Stimulated activated effector memory CD8-positive, alpha-beta T cell treated with anti-CD3 and anti-CD28 coated beads, Interleukin-12 subunit alpha, Interleukin-12 subunit beta, amount 100 ng/mL, for 72 hours (primary cell): ENCODE data around the gene PTPRM.
A peak's percentile ranks its signal among the peaks of the same experiment; 100 is the strongest.

Source experiments
- ATAC-seq: fragments of 150-1000 bp; cut with Tn5 transposase; 2 replicates; pipeline ENCODE4 v1.10.0; 2021
- DNase-seq, 2 donors: peaks; one replicate each; pipeline ENCODE4 v3.0.0; 2021 to 2022; ENCODE audit warnings: low spot score in 2 of 2
- H3K27ac Mint-ChIP-seq: one replicate; pipeline ENCODE4 v1.8.0; 2022; ENCODE audit warnings: mild to moderate bottlenecking, mixed read lengths
- H3K36me3 Mint-ChIP-seq: one replicate; pipeline ENCODE4 v1.8.0; 2022; ENCODE audit warnings: mild to moderate bottlenecking, mixed read lengths
- H3K4me1 Mint-ChIP-seq: one replicate; pipeline ENCODE4 v1.8.0; 2022; ENCODE audit warnings: mixed read lengths
- H3K4me3 Mint-ChIP-seq: one replicate; pipeline ENCODE4 v1.8.0; 2022; ENCODE audit warnings: mild to moderate bottlenecking, mixed read lengths
- H3K9me3 Mint-ChIP-seq: one replicate; pipeline ENCODE4 v1.8.0; 2022; ENCODE audit warnings: mixed read lengths

Gene PTPRM

GRCh38 chr18:8400825-8401224, 833.7 kb downstream of the PTPRM start:
- Mint-ChIP-seq H3K4me1 (no peaks in the 10 kb centered on the region), H3K36me3 (no peaks in the 10 kb centered on the region), H3K4me3 (no peak overlapping the region), H3K27ac (no peak overlapping the region), H3K9me3 (no peaks in the 10 kb centered on the region)
- ATAC-seq (no peak), DNase-seq (no peak)

DNA sequence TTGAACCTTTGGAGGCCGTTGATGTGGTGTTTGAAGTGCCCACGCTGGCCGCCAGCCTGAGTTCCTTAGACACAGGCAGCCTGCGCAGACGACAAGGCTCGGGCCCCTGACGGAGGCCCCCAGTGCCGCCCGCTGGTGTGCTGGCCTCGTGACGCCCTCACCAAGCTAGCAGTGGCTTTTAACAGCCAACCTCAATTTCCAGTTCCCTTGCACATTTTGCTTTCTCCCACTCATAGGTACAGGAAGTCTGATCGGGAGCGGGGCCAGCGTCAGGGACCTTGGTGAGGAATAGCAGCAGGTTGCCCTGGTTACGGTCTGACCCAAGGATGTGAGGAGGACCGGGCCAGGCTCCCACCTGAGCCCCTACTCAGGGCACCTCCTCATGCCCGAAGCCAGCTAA, 834.5 kb downstream of the PTPRM start:
- Mint-ChIP-seq H3K9me3 (no peaks in the 10 kb centered on the region), H3K4me3 (no peak overlapping the region)

DNA sequence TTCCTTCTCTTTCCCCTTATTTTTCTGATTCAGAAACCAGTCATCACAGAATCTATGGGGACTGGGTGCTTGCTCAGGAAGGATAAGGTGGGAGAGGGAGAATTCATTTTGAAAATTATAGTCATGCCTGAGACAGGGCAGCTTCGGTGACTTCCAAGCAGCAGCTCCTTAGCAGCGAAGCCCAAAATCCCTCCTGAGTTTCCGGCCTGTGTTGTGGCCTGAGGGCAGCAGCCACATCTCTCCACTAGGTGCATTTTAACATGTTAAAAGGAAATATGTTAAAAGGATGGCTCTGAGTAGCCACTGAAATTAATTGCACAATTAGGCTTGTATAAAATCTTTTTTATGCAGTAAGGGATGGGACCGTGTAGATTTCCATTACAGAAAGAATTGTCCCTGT, 835.1 kb downstream of the PTPRM start:
- H3K27ac Mint-ChIP-seq: no peak overlapping the region
- no peaks in the 10 kb centered on the region for H3K4me1 Mint-ChIP-seq
- ATAC-seq (no peak), DNase-seq (no peak)
- H3K36me3 Mint-ChIP-seq: no peaks in the 10 kb centered on the region
- no peaks in the 10 kb centered on the region for H3K9me3 Mint-ChIP-seq
- H3K4me3 Mint-ChIP-seq: no peak overlapping the region

More for the DNA sequence above, 834.5 kb downstream of the PTPRM start:
- ATAC-seq (no peak), DNase-seq (no peak)
- Mint-ChIP-seq H3K27ac (no peak overlapping the region), H3K36me3 (no peaks in the 10 kb centered on the region), H3K4me1 (no peaks in the 10 kb centered on the region)

DNA sequence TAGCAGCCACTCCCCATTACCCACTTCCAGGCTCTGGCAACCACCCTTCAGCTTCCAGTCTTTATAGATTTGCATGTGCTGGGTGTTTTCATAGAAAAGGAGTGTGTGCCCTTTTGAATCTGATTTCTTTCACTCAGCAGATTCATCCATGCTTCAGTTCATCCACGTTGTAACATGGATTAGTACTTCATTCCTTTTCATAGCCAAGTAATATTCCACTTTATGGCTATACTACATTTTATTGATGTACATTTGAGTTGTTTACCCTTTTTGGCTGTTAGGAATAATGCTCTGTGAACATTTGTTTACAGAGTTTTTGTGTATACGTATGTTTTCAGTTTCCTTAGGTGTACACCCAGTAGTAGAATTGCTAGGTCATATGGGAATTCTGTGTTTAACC, 836.6 kb downstream of the PTPRM start:
- DNase-seq (no peak), ATAC-seq (no peak)
- Mint-ChIP-seq H3K27ac (no peak overlapping the region), H3K4me3 (no peak overlapping the region), H3K9me3 (no peaks in the 10 kb centered on the region), H3K4me1 (no peaks in the 10 kb centered on the region), H3K36me3 (no peaks in the 10 kb centered on the region)

DNA sequence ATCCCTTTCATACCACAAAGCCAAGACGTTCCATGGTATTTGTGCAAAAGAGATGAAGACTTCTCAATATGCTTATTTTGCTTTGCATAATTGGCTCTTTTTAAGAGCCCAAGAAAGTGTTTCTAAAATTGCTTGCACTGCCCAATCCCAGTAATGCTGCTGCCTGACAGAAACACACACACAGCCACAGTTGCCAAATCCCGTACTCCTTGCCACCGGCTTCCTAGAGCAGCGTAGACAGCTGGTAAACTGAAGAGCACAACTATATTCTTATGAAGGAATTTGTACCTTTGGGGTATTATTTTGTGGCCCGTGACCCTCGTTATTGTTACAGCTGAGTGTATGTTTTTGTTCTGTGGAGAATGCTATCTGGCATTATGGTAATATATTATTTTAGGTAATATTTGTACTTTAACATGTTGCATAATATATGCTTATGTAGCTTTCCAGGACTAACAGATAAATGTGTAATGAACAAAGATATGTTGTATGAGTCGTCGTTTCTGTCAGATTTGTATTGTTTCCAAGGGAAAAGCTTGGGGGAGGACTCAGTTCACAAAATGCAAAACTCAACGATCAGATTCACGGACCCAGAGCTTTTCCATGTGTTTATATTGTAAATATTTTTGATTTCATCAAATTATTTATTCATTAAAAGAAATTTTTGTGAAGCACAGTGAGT, 839.2 kb downstream of the PTPRM start:
- no peak for DNase-seq
- Mint-ChIP-seq H3K4me3 (no peak overlapping the region), H3K27ac (no peak overlapping the region), H3K9me3 (peaks cover 13% of the 10 kb centered on the region), H3K36me3 (no peaks in the 10 kb centered on the region), H3K4me1 (no peaks in the 10 kb centered on the region)
- ATAC-seq: no peak

GRCh38 chr18:8406868-8407250, 839.7 kb downstream of the PTPRM start:
- Mint-ChIP-seq H3K4me3 (no peak overlapping the region), H3K36me3 (no peaks in the 10 kb centered on the region), H3K4me1 (no peaks in the 10 kb centered on the region), H3K9me3 (peaks cover 17% of the 10 kb centered on the region), H3K27ac (no peak overlapping the region)
- DNase-seq (no peak), ATAC-seq (no peak)

GRCh38 chr18:8409151-8409550, 842.0 kb downstream of the PTPRM start:
- Mint-ChIP-seq H3K36me3 (no peaks in the 10 kb centered on the region), H3K4me3 (no peak overlapping the region), H3K9me3 (peaks cover 20% of the 10 kb centered on the region), H3K4me1 (no peaks in the 10 kb centered on the region), H3K27ac (no peak overlapping the region)
- ATAC-seq (no peak), DNase-seq (no peak)

GRCh38 chr18:8411492-8411891, 844.4 kb downstream of the PTPRM start:
- H3K36me3 Mint-ChIP-seq: no peaks in the 10 kb centered on the region
- no peak overlapping the region for H3K27ac Mint-ChIP-seq
- ATAC-seq (no peak), DNase-seq (no peak)
- H3K4me1 Mint-ChIP-seq: no peaks in the 10 kb centered on the region
- H3K4me3 Mint-ChIP-seq: no peak overlapping the region
- H3K9me3 Mint-ChIP-seq: peaks cover 26% of the 10 kb centered on the region

GRCh38 chr18:8412117-8412516, 845.0 kb downstream of the PTPRM start:
- H3K36me3 Mint-ChIP-seq: no peaks in the 10 kb centered on the region

GRCh38 chr18:8413189-8413588, 846.1 kb downstream of the PTPRM start:
- no peaks in the 10 kb centered on the region for H3K36me3 Mint-ChIP-seq
- DNase-seq (no peak), ATAC-seq (no peak)
- no peak overlapping the region for H3K4me3 Mint-ChIP-seq
- H3K9me3 Mint-ChIP-seq: peaks cover 27% of the 10 kb centered on the region
- H3K4me1 Mint-ChIP-seq: no peaks in the 10 kb centered on the region
- H3K27ac Mint-ChIP-seq: no peak overlapping the region

More at GRCh38 chr18:8412117-8412516, 845.0 kb downstream of the PTPRM start:
- H3K9me3 Mint-ChIP-seq: peaks cover 27% of the 10 kb centered on the region
- no peak overlapping the region for H3K4me3 Mint-ChIP-seq
- ATAC-seq: no peak
- no peaks in the 10 kb centered on the region for H3K4me1 Mint-ChIP-seq
- no peak overlapping the region for H3K27ac Mint-ChIP-seq
- no peak for DNase-seq

- Mint-ChIP-seq H3K4me1 (no peaks in the 10 kb centered on the region), H3K36me3 (no peaks in the 10 kb centered on the region), H3K9me3 (peaks cover 27% of the 10 kb centered on the region), H3K27ac (no peak overlapping the region), H3K4me3 (no peak overlapping the region)
- DNase-seq: no peak
- no peak for ATAC-seq
Observed at GRCh38 chr18:8413751-8414150, 846.6 kb downstream of the PTPRM start.

DNA sequence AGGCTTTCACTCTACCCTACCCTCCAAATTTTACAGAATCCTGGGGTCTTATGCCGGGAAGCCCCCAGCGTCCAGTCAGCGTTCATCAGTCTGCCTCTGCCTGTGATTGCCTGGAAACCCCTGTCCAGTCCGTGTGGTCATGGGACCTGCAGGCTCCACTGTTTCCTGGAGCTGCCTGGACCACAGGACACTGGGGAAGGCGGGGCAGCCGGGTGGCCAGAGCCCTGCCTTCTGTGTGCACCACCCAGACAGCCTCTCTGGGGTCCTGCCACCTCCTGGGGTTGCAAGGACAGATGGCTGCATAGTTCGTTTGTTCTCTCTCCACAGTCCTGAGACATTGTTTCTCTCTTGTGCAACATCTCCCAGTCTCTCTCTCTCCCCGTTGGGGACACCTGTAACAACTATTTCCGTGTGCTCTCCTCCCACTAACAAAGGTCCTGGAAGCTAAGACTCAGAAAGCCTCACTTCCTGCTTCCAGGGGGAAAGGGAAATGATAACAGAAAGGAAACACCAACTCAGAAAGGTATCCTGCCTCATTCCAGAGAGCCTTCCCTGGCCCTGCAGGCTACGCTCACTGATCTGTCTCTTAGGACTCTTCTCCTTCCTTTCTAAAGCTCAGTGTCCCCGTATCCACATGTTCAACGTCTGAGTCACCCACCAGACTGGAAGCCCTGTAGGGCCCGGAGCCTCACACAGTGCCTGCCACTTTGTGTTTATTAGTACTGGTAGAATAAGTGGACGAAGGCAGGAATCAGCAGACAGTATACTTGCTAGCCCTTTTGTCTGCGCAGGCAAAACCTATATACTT, 849.3 kb downstream of the PTPRM start:
- Mint-ChIP-seq H3K27ac (no peak overlapping the region), H3K4me1 (no peaks in the 10 kb centered on the region), H3K36me3 (no peaks in the 10 kb centered on the region), H3K4me3 (no peak overlapping the region), H3K9me3 (peaks cover 13% of the 10 kb centered on the region)
- DNase-seq: no peak
- ATAC-seq: peak; percentile 8

- ATAC-seq (no peak), DNase-seq (no peak)
- H3K4me3 Mint-ChIP-seq: no peak overlapping the region
- no peaks in the 10 kb centered on the region for H3K36me3 Mint-ChIP-seq
- H3K9me3 Mint-ChIP-seq: no peaks in the 10 kb centered on the region
- H3K27ac Mint-ChIP-seq: no peak overlapping the region
- no peaks in the 10 kb centered on the region for H3K4me1 Mint-ChIP-seq
Observed at GRCh38 chr18:8422391-8422790, 855.3 kb downstream of the PTPRM start.

- Mint-ChIP-seq H3K4me3 (no peak overlapping the region), H3K36me3 (no peaks in the 10 kb centered on the region), H3K4me1 (no peaks in the 10 kb centered on the region), H3K9me3 (no peaks in the 10 kb centered on the region), H3K27ac (no peak overlapping the region)
- ATAC-seq (no peak), DNase-seq (no peak)
Observed at GRCh38 chr18:8423051-8423557, 856.0 kb downstream of the PTPRM start.

- Mint-ChIP-seq H3K4me1 (no peaks in the 10 kb centered on the region), H3K4me3 (no peak overlapping the region), H3K9me3 (no peaks in the 10 kb centered on the region), H3K27ac (no peak overlapping the region), H3K36me3 (no peaks in the 10 kb centered on the region)
- DNase-seq (no peak), ATAC-seq (no peak)
Observed at GRCh38 chr18:8424481-8424880, 857.4 kb downstream of the PTPRM start.
